AG10803 (cell line): ENCODE data around the gene NCF2.

Experiments used
- DNase-seq: peaks from one replicate; pipeline ENCODE4 v3.0.0; 2010; ENCODE audit warnings: low read depth
- H3K4me3 ChIP-seq: 2 replicates; pipeline ENCODE4 v1.5.1; 2011; ENCODE audit warnings: mild to moderate bottlenecking, low read length, control low read depth
- TF ChIP-seq, protein P1 (sequence below): conservative IDR thresholded peaks from 2 replicates; pipeline ENCODE4 v1.5.1; 2011; ENCODE audit warnings: mild to moderate bottlenecking, low read length, control low read depth, inconsistent platforms

NCF2 gene

DNA sequence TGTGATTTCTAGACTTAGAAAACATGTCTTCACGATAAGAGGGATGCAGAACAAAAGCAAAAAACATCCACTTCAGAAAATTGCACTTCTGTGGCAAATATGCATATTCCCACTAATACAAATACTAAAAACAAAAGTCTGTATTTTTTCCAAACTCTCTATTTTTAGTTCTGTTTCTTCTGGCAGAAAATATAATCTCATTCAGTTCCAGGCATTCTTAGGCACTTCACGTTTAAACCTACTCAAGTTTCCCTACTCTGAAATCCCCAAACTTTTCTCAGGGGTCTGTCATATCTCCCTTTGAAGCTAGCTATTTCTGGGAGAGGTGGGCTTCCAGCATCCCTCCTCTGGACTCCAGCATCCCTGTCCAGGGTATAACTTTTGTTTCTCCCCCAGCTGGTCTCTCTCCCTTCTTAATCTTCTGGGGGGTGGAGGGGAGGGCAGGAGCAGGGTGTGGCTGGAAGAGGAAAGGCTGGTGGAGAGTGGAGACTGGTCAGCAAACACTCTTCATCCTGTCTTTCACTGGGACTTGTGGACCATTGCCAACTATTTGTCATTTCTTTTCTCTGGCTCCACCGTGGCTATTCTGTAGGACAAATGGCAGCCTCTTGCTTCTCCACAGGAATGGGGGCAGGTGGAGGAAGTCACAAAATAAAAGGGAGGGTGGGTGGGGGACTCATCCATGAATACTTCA lies 19.6 kb upstream of the NCF2 start:
- no peak overlapping the region for H3K4me3 ChIP-seq
- DNase-seq = peak; percentile 55
- TF ChIP-seq, protein P1, sequence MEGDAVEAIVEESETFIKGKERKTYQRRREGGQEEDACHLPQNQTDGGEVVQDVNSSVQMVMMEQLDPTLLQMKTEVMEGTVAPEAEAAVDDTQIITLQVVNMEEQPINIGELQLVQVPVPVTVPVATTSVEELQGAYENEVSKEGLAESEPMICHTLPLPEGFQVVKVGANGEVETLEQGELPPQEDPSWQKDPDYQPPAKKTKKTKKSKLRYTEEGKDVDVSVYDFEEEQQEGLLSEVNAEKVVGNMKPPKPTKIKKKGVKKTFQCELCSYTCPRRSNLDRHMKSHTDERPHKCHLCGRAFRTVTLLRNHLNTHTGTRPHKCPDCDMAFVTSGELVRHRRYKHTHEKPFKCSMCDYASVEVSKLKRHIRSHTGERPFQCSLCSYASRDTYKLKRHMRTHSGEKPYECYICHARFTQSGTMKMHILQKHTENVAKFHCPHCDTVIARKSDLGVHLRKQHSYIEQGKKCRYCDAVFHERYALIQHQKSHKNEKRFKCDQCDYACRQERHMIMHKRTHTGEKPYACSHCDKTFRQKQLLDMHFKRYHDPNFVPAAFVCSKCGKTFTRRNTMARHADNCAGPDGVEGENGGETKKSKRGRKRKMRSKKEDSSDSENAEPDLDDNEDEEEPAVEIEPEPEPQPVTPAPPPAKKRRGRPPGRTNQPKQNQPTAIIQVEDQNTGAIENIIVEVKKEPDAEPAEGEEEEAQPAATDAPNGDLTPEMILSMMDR = no peak

DNA sequence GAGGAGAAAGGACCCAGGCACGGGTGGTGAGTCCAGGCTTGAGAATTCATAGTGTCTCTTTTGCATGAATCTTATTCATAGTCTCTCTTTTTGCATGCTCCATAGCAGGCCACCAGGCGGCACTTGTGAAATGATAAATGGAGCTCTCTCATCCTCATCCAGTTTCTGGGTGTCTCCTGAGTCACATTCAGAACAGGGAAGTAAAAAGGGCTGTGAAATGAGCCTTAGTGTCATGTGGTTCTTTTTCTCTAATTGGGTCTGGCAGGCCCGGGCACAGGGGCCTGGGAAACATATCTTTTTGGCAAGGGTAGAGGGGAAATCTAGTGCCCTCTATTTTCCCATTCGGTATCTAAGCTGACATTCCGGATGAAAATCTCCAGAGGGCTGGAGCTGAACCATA lies 19.1 kb upstream of the NCF2 start:
- TF ChIP-seq, protein P1 = peak; percentile 69
- no peak overlapping the region for H3K4me3 ChIP-seq
- DNase-seq = peak; percentile 87

DNA sequence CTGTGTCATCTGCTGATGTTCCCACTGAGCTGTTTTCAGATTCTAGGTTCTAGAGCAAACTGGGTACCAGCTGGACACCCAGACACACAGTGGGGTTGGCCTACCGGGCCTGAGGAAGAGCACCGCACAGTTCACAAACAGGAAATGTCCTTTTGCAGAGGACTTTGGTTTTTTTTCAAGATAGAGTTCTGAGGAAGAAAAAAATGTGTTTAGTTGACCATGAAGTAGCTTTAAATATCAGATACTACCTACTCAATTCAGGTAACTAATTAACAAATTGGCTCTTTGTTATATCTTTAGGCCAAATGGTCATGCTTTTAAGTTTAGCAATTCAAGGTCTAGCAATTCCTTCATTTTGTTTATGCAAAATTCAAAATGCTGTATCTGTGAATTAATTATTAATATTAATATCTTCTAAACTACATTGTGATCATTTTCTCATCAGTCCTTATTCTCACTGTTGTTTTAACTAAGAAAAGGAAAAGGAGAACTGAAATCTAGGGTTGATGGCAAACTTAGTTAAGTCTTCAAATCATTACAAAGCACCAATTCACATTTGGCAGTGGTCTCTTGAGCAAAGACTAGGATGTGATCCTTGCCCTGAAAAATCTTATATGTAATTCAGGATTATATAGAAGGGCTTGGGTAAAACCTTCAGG lies 17.2 kb upstream of the NCF2 start:
- DNase-seq = no peak
- TF ChIP-seq, protein P1 = no peak
- no peak overlapping the region for H3K4me3 ChIP-seq

DNA sequence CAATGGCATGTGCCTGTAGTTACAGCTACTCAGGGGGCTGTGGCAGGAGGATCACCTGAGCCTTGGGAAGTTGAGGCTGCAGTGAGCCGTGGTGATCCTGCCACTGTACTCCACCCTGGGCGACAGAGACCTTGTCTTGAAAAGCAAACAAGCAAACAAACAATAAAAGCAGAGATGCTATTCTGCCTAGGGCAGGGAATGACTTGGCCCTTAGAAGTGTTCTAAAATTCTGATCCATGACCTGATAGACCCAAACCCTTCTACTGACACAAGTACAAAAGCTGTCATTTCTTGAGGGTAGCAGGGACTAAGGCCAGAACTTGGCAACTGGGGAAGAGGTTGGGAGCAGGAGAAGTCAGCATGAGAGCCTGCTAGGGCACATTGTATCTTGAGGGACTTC lies 15.6 kb upstream of the NCF2 start:
- DNase-seq = no peak
- TF ChIP-seq, protein P1 = no peak
- H3K4me3 ChIP-seq = no peak overlapping the region

DNA sequence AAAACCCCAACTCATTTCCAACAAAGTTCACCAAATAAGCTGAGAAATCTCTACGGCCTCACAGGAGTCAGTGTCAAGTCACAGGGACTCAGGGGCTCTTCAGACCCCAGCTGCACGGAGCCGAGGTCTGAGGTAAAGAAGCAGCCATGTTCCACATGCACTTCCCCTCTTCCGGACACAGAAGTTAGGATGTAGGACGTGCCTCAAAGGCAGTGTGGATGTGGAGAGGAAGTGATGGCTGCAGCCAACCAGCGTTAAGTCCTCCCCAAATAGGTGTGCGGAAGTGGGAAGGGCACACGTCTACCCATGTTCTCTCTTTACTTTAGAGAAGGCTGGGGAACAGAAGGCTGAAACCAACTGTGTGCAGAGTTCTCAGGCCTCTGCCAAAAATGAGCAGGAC lies 14.6 kb upstream of the NCF2 start:
- TF ChIP-seq, protein P1 = no peak
- no peak overlapping the region for H3K4me3 ChIP-seq
- no peak for DNase-seq

DNA sequence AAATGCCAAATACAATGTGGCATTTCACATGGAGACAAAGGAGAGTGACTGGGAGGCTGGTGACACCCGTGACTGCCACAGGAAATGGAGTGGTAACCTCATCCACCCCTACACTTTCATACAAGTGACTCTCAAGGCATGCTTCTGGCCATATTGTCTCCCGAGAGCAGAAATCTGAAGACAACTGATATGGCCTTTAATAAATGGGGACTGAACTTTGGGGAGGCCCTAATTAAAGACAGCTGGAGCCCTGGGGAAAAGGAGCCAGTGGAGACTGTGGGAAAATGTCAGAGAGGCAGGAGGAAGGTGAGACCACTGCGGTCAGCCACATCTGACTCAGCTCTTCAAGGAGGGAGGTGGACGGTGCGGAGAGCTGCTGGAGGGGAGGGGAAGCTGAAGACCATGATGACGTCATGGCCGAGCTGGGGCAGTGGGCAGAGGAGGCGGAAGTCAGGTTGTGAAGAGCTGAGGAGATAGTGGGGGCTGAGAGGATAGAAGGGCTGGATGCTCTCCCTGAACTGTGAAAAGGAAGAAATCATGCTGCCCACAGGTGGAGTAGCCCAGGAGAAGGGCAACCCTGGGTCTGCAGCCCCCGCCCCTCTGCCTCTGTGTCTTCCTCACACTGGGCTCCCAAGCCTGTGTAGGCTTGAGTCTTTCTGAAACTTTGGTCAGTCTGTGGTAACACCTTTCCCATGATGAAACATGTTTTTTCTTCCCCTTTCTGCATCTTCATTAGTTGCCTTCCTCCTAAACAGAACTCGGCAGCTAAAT lies 14.0 kb upstream of the NCF2 start:
- peak; percentile 86 for DNase-seq
- H3K4me3 ChIP-seq = no peak overlapping the region
- TF ChIP-seq, protein P1 = no peak

DNA sequence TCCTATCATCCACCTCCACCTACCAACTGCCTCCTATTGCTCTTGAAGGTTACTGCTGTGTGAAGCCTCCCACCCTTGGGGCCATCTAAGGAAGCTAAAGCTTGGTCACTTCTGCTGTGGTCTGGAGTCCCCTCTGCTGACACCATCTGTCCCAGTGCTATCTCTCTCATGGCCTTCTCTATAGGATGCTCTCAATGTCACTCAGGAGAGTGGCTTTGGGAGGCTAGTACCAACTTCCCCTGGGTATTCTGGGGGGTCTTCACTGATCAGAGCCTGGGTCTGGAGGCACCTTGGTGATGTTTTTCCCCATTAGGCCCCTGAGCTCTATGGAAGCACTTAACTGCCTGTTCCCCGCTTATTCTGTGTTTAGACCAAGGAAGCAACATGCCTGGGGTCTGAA lies 12.3 kb upstream of the NCF2 start:
- no peak for DNase-seq
- TF ChIP-seq, protein P1 = no peak
- no peak overlapping the region for H3K4me3 ChIP-seq
